ENCODE measurements around the gene PTPN6. TPM values are rescaled to one million over a fixed set of nuclear protein-coding genes. Genes with fewer than 3 reads are reported as not detected.

The PTPN6 gene
- total RNA-seq, 1 experiment from 2014 or later: 28.4 TPM

DNA sequence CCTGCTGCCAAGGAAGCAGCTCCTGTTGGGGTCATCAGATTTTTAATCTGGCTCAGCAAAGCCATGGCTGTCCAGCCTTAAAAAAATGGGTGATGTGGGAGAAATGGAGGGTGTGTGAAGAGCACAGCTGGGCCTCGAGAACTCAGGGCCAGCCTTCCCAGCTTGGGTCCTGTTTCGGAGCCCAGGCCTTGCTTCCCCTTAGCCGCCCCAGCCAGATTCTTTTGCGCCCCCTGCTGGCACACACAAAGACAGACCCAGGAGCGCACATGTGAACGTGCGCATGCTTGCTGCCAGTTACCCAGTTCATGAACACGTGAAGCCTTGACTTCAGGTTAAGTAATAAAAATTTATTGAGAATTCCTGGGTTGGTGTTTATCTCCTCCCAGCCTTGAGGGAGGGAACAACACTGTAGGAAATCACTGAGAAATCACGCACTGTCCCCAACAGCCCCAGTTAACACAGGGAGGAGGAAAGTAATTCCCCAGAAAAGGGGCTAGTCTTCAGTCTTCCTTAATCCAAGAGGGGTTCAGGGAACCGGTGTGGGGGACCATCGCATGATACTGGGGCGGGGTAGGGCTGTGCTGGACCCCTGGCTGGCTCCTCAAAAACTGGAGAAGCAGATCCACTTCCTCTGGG is 14.0 kb downstream of the PTPN6 start:
- TF ChIP-seq EZH2 (IDR thresholded peaks at IDR 0.05; ENCODE audit: low read length, unreplicated experiment): no peak
- TF ChIP-seq, protein P1, sequence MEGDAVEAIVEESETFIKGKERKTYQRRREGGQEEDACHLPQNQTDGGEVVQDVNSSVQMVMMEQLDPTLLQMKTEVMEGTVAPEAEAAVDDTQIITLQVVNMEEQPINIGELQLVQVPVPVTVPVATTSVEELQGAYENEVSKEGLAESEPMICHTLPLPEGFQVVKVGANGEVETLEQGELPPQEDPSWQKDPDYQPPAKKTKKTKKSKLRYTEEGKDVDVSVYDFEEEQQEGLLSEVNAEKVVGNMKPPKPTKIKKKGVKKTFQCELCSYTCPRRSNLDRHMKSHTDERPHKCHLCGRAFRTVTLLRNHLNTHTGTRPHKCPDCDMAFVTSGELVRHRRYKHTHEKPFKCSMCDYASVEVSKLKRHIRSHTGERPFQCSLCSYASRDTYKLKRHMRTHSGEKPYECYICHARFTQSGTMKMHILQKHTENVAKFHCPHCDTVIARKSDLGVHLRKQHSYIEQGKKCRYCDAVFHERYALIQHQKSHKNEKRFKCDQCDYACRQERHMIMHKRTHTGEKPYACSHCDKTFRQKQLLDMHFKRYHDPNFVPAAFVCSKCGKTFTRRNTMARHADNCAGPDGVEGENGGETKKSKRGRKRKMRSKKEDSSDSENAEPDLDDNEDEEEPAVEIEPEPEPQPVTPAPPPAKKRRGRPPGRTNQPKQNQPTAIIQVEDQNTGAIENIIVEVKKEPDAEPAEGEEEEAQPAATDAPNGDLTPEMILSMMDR (conservative IDR thresholded peaks at IDR 0.05; ENCODE audit: low read depth, low read length): peak; percentile 77
- intact Hi-C loops (cut with micrococcal nuclease): loop anchor here (1.0 kb wide), 2 partner anchors 21 to 41 kb away; partner anchors contain the start of gene C12orf57
- Histone ChIP-seq H3F3A (ENCODE audit: low read length, unreplicated experiment) (peaks cover 4% of the 10 kb centered on the region), H3K27me3 (ENCODE audit: low read length) (no peaks in the 10 kb centered on the region), H3K79me2 (ENCODE audit: low read length) (peaks cover 25% of the 10 kb centered on the region), H3K4me1 (ENCODE audit: insufficient read depth, low read length) (peaks cover 25% of the 10 kb centered on the region), H3K4me3 (ENCODE audit: low read length) (no peak overlapping the region), H3K27ac (ENCODE audit: low read length) (no peak overlapping the region), H3K9ac (ENCODE audit: low read length) (no peak overlapping the region), H2AFZ (ENCODE audit: low read length) (no peak overlapping the region), H3K9me3 (ENCODE audit: low read length) (no peaks in the 10 kb centered on the region), H3K4me2 (ENCODE audit: low read length) (no peak overlapping the region), H3K9me2 (replicated peaks; ENCODE audit: low read length) (no peaks in the 10 kb centered on the region), H4K20me1 (ENCODE audit: low read length) (no peaks in the 10 kb centered on the region), H3K36me3 (ENCODE audit: low read depth, low read length) (peaks cover 41% of the 10 kb centered on the region)
- POLR2A ChIA-PET (ENCODE audit: unreplicated experiment): no interaction called here
- DNase-seq (peak; percentile 64), ATAC-seq (peak; percentile 62)
- no TSS peak for BruUV-seq (replicated peaks)
- CTCF ChIA-PET: interaction anchor here (0.6 to 1.1 kb wide), 2 partner anchors 38 to 96 kb away, joined by 3 to 4 read pairs; no protein-coding TSS in a partner anchor

GRCh38 chr12:6965714-6966113 is 14.6 kb downstream of the PTPN6 start:
- H4K20me1 ChIP-seq (ENCODE audit: low read length): no peaks in the 10 kb centered on the region
- H3K36me3 ChIP-seq (ENCODE audit: low read depth, low read length): peaks cover 41% of the 10 kb centered on the region
- no peaks in the 10 kb centered on the region for H3K9me3 ChIP-seq (ENCODE audit: low read length)
- H3K9ac ChIP-seq (ENCODE audit: low read length): no peak overlapping the region
- H3K4me1 ChIP-seq (ENCODE audit: insufficient read depth, low read length): peaks cover 25% of the 10 kb centered on the region
- no peaks in the 10 kb centered on the region for H3K27me3 ChIP-seq (ENCODE audit: low read length)
- peaks cover 29% of the 10 kb centered on the region for H3K79me2 ChIP-seq (ENCODE audit: low read length)
- intact Hi-C loops (cut with micrococcal nuclease): loop anchor here (1.0 kb wide), 2 partner anchors 21 to 41 kb away; partner anchors contain the start of gene C12orf57
- H3K27ac ChIP-seq (ENCODE audit: low read length): no peak overlapping the region
- H3K4me2 ChIP-seq (ENCODE audit: low read length): no peak overlapping the region
- ATAC-seq (no peak), DNase-seq (no peak)
- H3K4me3 ChIP-seq (ENCODE audit: low read length): no peak overlapping the region
- POLR2A ChIA-PET (ENCODE audit: unreplicated experiment): no interaction called here
- CTCF ChIA-PET: no interaction called here
- TF ChIP-seq EZH2 (IDR thresholded peaks at IDR 0.05; ENCODE audit: low read length, unreplicated experiment) (no peak), EZH2phosphoT487 (IDR thresholded peaks at IDR 0.05; ENCODE audit: borderline replicate concordance, low read length) (no peak)
- TF ChIP-seq, protein P1 (conservative IDR thresholded peaks at IDR 0.05; ENCODE audit: low read depth, low read length): no peak
- no TSS peak for BruUV-seq (replicated peaks)
- peaks cover 4% of the 10 kb centered on the region for H3F3A ChIP-seq (ENCODE audit: low read length, unreplicated experiment)
- H3K9me2 ChIP-seq (replicated peaks; ENCODE audit: low read length): no peaks in the 10 kb centered on the region
- no peak overlapping the region for H2AFZ ChIP-seq (ENCODE audit: low read length)

GRCh38 chr12:6966351-6966750 is 15.2 kb downstream of the PTPN6 start:
- Histone ChIP-seq H3K27ac (ENCODE audit: low read length) (no peak overlapping the region), H3K27me3 (ENCODE audit: low read length) (no peaks in the 10 kb centered on the region), H3K9ac (ENCODE audit: low read length) (no peak overlapping the region), H2AFZ (ENCODE audit: low read length) (no peak overlapping the region), H3K4me3 (ENCODE audit: low read length) (no peak overlapping the region), H3K9me2 (replicated peaks; ENCODE audit: low read length) (no peaks in the 10 kb centered on the region), H3K4me2 (ENCODE audit: low read length) (no peak overlapping the region), H3F3A (ENCODE audit: low read length, unreplicated experiment) (peaks cover 4% of the 10 kb centered on the region), H3K36me3 (ENCODE audit: low read depth, low read length) (peaks cover 41% of the 10 kb centered on the region), H4K20me1 (ENCODE audit: low read length) (no peaks in the 10 kb centered on the region), H3K79me2 (ENCODE audit: low read length) (peaks cover 35% of the 10 kb centered on the region), H3K9me3 (ENCODE audit: low read length) (no peaks in the 10 kb centered on the region), H3K4me1 (ENCODE audit: insufficient read depth, low read length) (peaks cover 23% of the 10 kb centered on the region)
- DNase-seq: no peak
- intact Hi-C loops (cut with micrococcal nuclease): no loop called here
- ChIA-PET CTCF (no interaction called here), POLR2A (ENCODE audit: unreplicated experiment) (no interaction called here)
- no peak for TF ChIP-seq EZH2phosphoT487 (IDR thresholded peaks at IDR 0.05; ENCODE audit: borderline replicate concordance, low read length)
- TF ChIP-seq, protein P1 (conservative IDR thresholded peaks at IDR 0.05; ENCODE audit: low read depth, low read length): no peak
- no TSS peak for BruUV-seq (replicated peaks)
- no peak for ATAC-seq
